Tibial nerve (tissue), 3 donors: ENCODE results near the gene SPATA17.

Experiments
- POLR2A ChIP-seq, 2 donors: fragments of 450-650 bp; IDR thresholded peaks; one replicate each; pipeline ENCODE4 v1.6.1; 2017; ENCODE audit warnings: antibody characterized with exemption in 2 of 2, mild to moderate bottlenecking in 2 of 2, moderate library complexity in 2 of 2
- TF ChIP-seq, protein P1 (sequence below), 5 experiments: fragments of 200-600 bp in 3 of 5; fragments of 450-650 bp in 2 of 5; sonication (generic) in 3 of 5; IDR thresholded peaks; one replicate each; pipeline ENCODE4 v1.5.1; 2016 to 2019; ENCODE audit warnings: antibody characterized with exemption in 5 of 5, mild to moderate bottlenecking in 3 of 5, moderate library complexity in 2 of 5

DNA sequence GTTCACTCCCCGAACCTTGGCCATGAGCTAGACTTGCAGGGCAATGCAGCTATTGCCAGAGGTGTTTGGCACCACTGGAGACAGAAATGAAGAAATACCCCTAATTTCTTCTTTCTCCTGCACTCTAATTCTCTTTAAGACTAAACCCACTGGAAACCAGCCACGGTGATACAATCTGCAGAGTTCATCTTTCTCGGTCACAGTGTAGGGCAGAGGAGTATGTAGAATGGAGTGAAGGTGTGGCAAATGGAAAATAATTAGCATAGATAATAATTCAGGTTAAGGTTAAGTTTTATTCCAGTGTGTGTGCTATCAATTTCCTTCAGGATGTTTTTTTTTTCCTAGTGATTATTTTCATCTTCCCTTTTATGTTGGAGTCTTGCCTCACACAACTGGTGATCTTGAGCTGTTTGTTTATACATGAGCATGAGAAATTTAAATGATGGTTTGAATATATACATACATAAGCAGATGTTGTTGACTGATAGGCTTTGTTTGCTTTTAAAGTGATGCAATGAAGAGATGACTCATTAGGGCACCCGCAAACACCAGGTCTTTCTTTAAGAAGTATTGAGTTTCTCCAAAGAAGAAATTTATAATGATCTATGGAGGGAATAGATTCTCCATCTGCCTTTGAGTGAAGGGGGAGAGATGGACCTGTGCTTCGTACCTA, 81.9 kb downstream of the SPATA17 start:
- TF ChIP-seq, protein P1, sequence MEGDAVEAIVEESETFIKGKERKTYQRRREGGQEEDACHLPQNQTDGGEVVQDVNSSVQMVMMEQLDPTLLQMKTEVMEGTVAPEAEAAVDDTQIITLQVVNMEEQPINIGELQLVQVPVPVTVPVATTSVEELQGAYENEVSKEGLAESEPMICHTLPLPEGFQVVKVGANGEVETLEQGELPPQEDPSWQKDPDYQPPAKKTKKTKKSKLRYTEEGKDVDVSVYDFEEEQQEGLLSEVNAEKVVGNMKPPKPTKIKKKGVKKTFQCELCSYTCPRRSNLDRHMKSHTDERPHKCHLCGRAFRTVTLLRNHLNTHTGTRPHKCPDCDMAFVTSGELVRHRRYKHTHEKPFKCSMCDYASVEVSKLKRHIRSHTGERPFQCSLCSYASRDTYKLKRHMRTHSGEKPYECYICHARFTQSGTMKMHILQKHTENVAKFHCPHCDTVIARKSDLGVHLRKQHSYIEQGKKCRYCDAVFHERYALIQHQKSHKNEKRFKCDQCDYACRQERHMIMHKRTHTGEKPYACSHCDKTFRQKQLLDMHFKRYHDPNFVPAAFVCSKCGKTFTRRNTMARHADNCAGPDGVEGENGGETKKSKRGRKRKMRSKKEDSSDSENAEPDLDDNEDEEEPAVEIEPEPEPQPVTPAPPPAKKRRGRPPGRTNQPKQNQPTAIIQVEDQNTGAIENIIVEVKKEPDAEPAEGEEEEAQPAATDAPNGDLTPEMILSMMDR (IDR thresholded peaks at IDR 0.05) = no peak
- TF ChIP-seq POLR2A (IDR thresholded peaks at IDR 0.05) = no peak
